Liver (tissue), 9 donors: ENCODE measurements around the gene NFATC2. TPM values are rescaled to one million over a fixed set of nuclear protein-coding genes. Genes with fewer than 3 reads are reported as not detected.

Source experiments
- DNase-seq: peaks from one replicate; pipeline ENCODE4 v3.0.0-alpha.2; 2017; ENCODE audit warnings: low spot score
- H3K27ac ChIP-seq, 2 donors: one replicate each; pipeline ENCODE4 v1.7.0; 2013; ENCODE audit warnings: inconsistent platforms in 2 of 2, low read length in 2 of 2, control low read depth in 1 of 2, low read depth in 1 of 2, mild to moderate bottlenecking in 1 of 2
- H3K27me3 ChIP-seq, 4 donors: one replicate each; pipeline versions ENCODE4 v1.6.1 to v1.7.0; 2013; ENCODE audit warnings: low read length in 3 of 4, inconsistent platforms in 1 of 4, mild to moderate bottlenecking in 1 of 4, moderate library complexity in 1 of 4; ENCODE audit not compliant: control insufficient read depth in 4 of 4, insufficient read depth in 4 of 4
- H3K36me3 ChIP-seq, 4 donors: one replicate each; pipeline versions ENCODE4 v1.6.1 to v1.7.0; 2013; ENCODE audit warnings: low read length in 3 of 4, mild to moderate bottlenecking in 3 of 4, low read depth in 1 of 4, moderate library complexity in 1 of 4; ENCODE audit not compliant: control insufficient read depth in 4 of 4, insufficient read depth in 3 of 4
- H3K4me1 ChIP-seq, 4 donors: one replicate each; pipeline versions ENCODE4 v1.6.1 to v1.7.0; 2013; ENCODE audit warnings: low read length in 3 of 4, mild to moderate bottlenecking in 3 of 4, moderate library complexity in 1 of 4; ENCODE audit not compliant: control insufficient read depth in 4 of 4, insufficient read depth in 4 of 4
- H3K4me3 ChIP-seq, 3 donors: one replicate each; pipeline versions ENCODE4 v1.6.1 to v1.7.0; 2013; ENCODE audit warnings: low read length in 3 of 3, control low read depth in 1 of 3, low read depth in 1 of 3, mild to moderate bottlenecking in 1 of 3
- H3K9ac ChIP-seq, 2 donors: one replicate each; pipeline ENCODE4 v1.7.0; 2013; ENCODE audit warnings: low read length in 2 of 2, mild to moderate bottlenecking in 2 of 2, moderate library complexity in 2 of 2, control low read depth in 1 of 2, low read depth in 1 of 2
- H3K9me3 ChIP-seq, 4 donors: one replicate each; pipeline versions ENCODE4 v1.6.1 to v1.7.0; 2013; ENCODE audit warnings: low read length in 3 of 4; ENCODE audit not compliant: control insufficient read depth in 4 of 4
- EGR1 ChIP-seq, 2 donors: IDR thresholded peaks; 2 replicates each; pipeline ENCODE4 v1.6.1; 2016 to 2018; ENCODE audit warnings: antibody characterized with exemption in 2 of 2, low read depth in 2 of 2
- FOXA1 ChIP-seq: IDR thresholded peaks from 2 replicates; pipeline ENCODE4 v1.6.1; 2016; ENCODE audit warnings: antibody characterized with exemption
- FOXA2 ChIP-seq: IDR thresholded peaks from 2 replicates; pipeline ENCODE4 v1.6.1; 2016; ENCODE audit warnings: antibody characterized with exemption
- GABPA ChIP-seq, 2 donors: IDR thresholded peaks in 1 of 2; conservative IDR thresholded peaks in 1 of 2; 2 replicates each; pipeline ENCODE4 v1.6.1; 2016; ENCODE audit warnings: antibody characterized with exemption in 2 of 2, mild to moderate bottlenecking in 1 of 2, moderate library complexity in 1 of 2
- HNF4A ChIP-seq, 2 donors: conservative IDR thresholded peaks; 2 replicates each; pipeline ENCODE4 v1.6.1; 2016; ENCODE audit warnings: antibody characterized with exemption in 2 of 2, mild to moderate bottlenecking in 2 of 2
- HNF4G ChIP-seq: IDR thresholded peaks from 2 replicates; pipeline ENCODE4 v1.6.1; 2016; ENCODE audit warnings: antibody characterized with exemption
- JUND ChIP-seq, 2 donors: IDR thresholded peaks; 2 replicates each; pipeline ENCODE4 v1.6.1; 2016; ENCODE audit warnings: antibody characterized with exemption in 2 of 2
- NR2F2 ChIP-seq: IDR thresholded peaks from 2 replicates; pipeline ENCODE4 v1.6.1; 2016; ENCODE audit warnings: antibody characterized with exemption
- RAD21 ChIP-seq, 2 donors: IDR thresholded peaks; 2 replicates each; pipeline ENCODE4 v1.6.1; 2016; ENCODE audit warnings: antibody characterized with exemption in 2 of 2, mild to moderate bottlenecking in 2 of 2
- RXRA ChIP-seq, 2 donors: IDR thresholded peaks; 2 replicates each; pipeline ENCODE4 v1.6.1; 2017 to 2018; ENCODE audit warnings: antibody characterized with exemption in 2 of 2, mild to moderate bottlenecking in 1 of 2
- SP1 ChIP-seq: IDR thresholded peaks from 2 replicates; pipeline ENCODE4 v1.6.1; 2018; ENCODE audit warnings: antibody characterized with exemption, mild to moderate bottlenecking
- TAF1 ChIP-seq: conservative IDR thresholded peaks from 2 replicates; pipeline ENCODE4 v1.6.1; 2016; ENCODE audit warnings: antibody characterized with exemption, mild to moderate bottlenecking
- YY1 ChIP-seq: IDR thresholded peaks from 2 replicates; pipeline ENCODE4 v1.6.1; 2016; ENCODE audit warnings: antibody characterized with exemption, mild to moderate bottlenecking
- WGBS: extraction: QIAGEN DNeasy Blood & Tissue Kit; methylation state at CpG from one replicate; pipeline ENCODE4 v1.1.7; 2013; 5-methylcytosine and 5-hydroxymethylcytosine counted together
- polyA plus RNA-seq, 2 donors: library from polyadenylated mRNA; stranded (reverse) in 1 of 2; unstranded in 1 of 2; fragments of 200-250 nt in 1 of 2; fragments of >200 nt in 1 of 2; fragmentation: Nextera tagmentation in 1 of 2; extraction: Ambion mirVana in 1 of 2; gene quantifications; one replicate each; pipeline versions ENCODE4 v1.2.1 to v1.2.3, GENCODE V29; 2013 to 2015
- total RNA-seq, 2 donors: library from RNA; depleted of rRNA; stranded (reverse); fragments of >200 nt; gene quantifications; one replicate each; pipeline ENCODE4 v1.2.3, GENCODE V29; 2014
- TF ChIP-seq, protein P1 (sequence below): fragments of 150-350 bp; IDR thresholded peaks from 2 replicates; pipeline ENCODE4 v1.5.1; 2017; ENCODE audit warnings: improper control_type of control experiment, low read depth, low read length; ENCODE audit not compliant: missing input control
- TF ChIP-seq, protein P2 (sequence below): IDR thresholded peaks from 2 replicates; pipeline ENCODE4 v1.6.1; 2016; ENCODE audit warnings: antibody characterized with exemption, mild to moderate bottlenecking
- TF ChIP-seq, protein P3 (sequence below): IDR thresholded peaks from 2 replicates; pipeline ENCODE4 v1.6.1; 2016; ENCODE audit warnings: antibody characterized with exemption
- TF ChIP-seq, protein P4 (sequence below): IDR thresholded peaks from 2 replicates; pipeline ENCODE4 v1.6.1; 2016; ENCODE audit warnings: antibody characterized with exemption
- TF ChIP-seq, protein P5 (sequence below): IDR thresholded peaks from 2 replicates; pipeline ENCODE4 v1.6.1; 2016; ENCODE audit warnings: antibody characterized with exemption
- donor health status: healthy.
- donor health status: healthy.
- donor health status: healthy.
- donor health status: healthy.
- donor health status: healthy.

NFATC2 gene
- total and polyA plus RNA-seq, 4 donors = 1.2 to 6.7 (median 2.6) TPM

DNA sequence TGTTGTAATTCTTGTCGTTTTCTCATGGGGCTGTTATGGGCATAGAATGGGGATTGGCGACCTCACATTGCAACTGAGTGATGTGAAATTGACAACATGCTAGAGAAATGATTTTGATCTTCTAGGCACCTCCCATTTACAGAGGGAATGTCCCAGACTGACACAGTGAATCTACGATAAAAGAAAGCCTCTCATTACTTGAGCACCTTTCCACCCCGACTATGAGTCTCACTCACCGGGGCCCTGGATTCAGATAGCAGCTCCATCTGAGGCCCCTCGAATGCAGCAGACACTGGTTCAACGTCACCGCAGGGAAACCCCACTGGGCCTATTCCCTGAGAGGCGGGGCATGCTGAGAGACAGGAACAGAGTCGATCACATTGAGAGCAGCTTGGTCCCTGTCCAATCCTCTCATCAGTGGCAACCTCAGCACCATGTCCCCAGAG lies 49.1 kb downstream of the NFATC2 start:
- Histone ChIP-seq H3K36me3 (peaks cover 0 to 2% (median 0%) of the 10 kb centered on the region in 4 donors), H3K27me3 (no peaks in the 10 kb centered on the region), H3K4me1 (peaks cover 0 to 2% (median 0%) of the 10 kb centered on the region in 4 donors), H3K9ac (no peak overlapping the region), H3K9me3 (no peaks in the 10 kb centered on the region), H3K4me3 (no peak overlapping the region), H3K27ac (no peak overlapping the region)
- TF ChIP-seq, protein P1, sequence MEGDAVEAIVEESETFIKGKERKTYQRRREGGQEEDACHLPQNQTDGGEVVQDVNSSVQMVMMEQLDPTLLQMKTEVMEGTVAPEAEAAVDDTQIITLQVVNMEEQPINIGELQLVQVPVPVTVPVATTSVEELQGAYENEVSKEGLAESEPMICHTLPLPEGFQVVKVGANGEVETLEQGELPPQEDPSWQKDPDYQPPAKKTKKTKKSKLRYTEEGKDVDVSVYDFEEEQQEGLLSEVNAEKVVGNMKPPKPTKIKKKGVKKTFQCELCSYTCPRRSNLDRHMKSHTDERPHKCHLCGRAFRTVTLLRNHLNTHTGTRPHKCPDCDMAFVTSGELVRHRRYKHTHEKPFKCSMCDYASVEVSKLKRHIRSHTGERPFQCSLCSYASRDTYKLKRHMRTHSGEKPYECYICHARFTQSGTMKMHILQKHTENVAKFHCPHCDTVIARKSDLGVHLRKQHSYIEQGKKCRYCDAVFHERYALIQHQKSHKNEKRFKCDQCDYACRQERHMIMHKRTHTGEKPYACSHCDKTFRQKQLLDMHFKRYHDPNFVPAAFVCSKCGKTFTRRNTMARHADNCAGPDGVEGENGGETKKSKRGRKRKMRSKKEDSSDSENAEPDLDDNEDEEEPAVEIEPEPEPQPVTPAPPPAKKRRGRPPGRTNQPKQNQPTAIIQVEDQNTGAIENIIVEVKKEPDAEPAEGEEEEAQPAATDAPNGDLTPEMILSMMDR = no peak
- TF ChIP-seq GABPA (IDR thresholded peaks at IDR 0.05 in 1 of 2, conservative IDR thresholded peaks at IDR 0.05 in 1 of 2) = no peak
- TF ChIP-seq, protein P2, sequence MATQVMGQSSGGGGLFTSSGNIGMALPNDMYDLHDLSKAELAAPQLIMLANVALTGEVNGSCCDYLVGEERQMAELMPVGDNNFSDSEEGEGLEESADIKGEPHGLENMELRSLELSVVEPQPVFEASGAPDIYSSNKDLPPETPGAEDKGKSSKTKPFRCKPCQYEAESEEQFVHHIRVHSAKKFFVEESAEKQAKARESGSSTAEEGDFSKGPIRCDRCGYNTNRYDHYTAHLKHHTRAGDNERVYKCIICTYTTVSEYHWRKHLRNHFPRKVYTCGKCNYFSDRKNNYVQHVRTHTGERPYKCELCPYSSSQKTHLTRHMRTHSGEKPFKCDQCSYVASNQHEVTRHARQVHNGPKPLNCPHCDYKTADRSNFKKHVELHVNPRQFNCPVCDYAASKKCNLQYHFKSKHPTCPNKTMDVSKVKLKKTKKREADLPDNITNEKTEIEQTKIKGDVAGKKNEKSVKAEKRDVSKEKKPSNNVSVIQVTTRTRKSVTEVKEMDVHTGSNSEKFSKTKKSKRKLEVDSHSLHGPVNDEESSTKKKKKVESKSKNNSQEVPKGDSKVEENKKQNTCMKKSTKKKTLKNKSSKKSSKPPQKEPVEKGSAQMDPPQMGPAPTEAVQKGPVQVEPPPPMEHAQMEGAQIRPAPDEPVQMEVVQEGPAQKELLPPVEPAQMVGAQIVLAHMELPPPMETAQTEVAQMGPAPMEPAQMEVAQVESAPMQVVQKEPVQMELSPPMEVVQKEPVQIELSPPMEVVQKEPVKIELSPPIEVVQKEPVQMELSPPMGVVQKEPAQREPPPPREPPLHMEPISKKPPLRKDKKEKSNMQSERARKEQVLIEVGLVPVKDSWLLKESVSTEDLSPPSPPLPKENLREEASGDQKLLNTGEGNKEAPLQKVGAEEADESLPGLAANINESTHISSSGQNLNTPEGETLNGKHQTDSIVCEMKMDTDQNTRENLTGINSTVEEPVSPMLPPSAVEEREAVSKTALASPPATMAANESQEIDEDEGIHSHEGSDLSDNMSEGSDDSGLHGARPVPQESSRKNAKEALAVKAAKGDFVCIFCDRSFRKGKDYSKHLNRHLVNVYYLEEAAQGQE = no peak
- TF ChIP-seq, protein P3, sequence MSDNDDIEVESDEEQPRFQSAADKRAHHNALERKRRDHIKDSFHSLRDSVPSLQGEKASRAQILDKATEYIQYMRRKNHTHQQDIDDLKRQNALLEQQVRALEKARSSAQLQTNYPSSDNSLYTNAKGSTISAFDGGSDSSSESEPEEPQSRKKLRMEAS = no peak
- no peak for TF ChIP-seq TAF1
- no peak for TF ChIP-seq RAD21 (IDR thresholded peaks at IDR 0.05)
- TF ChIP-seq JUND (IDR thresholded peaks at IDR 0.05) = no peak
- TF ChIP-seq YY1 = no peak
- TF ChIP-seq, protein P4, sequence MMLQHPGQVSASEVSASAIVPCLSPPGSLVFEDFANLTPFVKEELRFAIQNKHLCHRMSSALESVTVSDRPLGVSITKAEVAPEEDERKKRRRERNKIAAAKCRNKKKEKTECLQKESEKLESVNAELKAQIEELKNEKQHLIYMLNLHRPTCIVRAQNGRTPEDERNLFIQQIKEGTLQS = no peak
- no peak for TF ChIP-seq HNF4A (conservative IDR thresholded peaks at IDR 0.05)
- TF ChIP-seq EGR1 (IDR thresholded peaks at IDR 0.05; ENCODE audit: low read depth in 2 of 2) = no peak
- TF ChIP-seq SP1 = no peak
- TF ChIP-seq RXRA (IDR thresholded peaks at IDR 0.05) = no peak
- TF ChIP-seq FOXA2 = no peak
- no peak for TF ChIP-seq FOXA1
- TF ChIP-seq HNF4G = no peak
- TF ChIP-seq NR2F2 = no peak
- no peak for DNase-seq
- WGBS = 86% methylated on average over 10 of the region's 10 CpGs

DNA sequence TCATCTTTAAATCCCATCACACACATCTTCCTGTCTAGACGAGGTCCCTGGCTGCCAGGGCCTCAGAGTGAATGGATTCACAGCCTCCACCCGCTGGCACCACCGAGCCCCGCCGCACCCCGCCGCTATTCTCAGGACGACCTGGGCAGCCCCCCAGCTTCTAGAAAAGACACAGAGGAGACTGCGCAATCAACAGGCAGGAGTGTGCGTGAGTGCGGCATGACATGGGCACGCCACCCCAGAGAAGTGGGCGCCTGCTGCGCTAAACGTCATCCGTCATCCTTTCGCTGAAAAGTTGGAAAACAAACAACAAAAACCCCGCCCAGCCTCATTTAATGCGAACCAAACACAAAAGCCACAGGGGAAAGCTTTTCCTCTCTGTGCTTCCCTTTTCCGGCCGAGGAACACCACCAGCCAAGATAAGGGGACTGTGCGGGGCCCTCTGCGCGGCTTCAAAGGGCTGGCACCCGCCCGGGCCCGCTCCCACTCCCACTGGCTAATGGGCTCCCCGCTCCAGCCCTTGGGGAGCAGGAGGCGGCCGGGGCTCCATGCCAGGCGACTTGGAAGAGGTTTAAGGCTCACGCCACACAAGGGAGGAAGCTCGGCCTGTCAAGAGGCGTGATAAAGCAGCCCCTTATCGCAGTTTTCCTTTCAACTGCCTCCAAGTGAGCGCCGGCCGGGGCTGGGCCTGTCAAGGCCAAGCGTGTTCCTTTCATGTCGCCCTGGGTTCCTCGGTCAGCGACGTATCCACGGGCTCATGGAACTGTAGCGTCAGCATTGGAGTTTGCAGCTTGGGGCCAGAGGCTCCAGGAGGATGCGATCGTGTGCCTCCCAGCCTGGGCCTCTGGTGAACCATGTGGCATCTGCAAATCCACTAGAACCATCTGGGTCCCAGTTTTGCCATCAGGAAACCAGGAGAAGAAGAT lies 50.1 kb downstream of the NFATC2 start:
- WGBS = 63% methylated on average over 47 of the region's 47 CpGs
- H3K4me1 ChIP-seq = peaks cover 0 to 2% (median 0%) of the 10 kb centered on the region in 4 donors
- H3K27me3 ChIP-seq = no peaks in the 10 kb centered on the region
- H3K4me3 ChIP-seq = no peak overlapping the region
- H3K9ac ChIP-seq = no peak overlapping the region
- DNase-seq = peak; percentile 57
- TF ChIP-seq RAD21 (IDR thresholded peaks at IDR 0.05) (peak in 1 of 2 donors; percentile 17), FOXA2 (no peak), HNF4A (conservative IDR thresholded peaks at IDR 0.05) (no peak), NR2F2 (peak; percentile 53), EGR1 (IDR thresholded peaks at IDR 0.05; ENCODE audit: low read depth in 2 of 2) (no peak), FOXA1 (no peak), GABPA (IDR thresholded peaks at IDR 0.05 in 1 of 2, conservative IDR thresholded peaks at IDR 0.05 in 1 of 2) (no peak), JUND (IDR thresholded peaks at IDR 0.05) (no peak)
- TF ChIP-seq, protein P5, sequence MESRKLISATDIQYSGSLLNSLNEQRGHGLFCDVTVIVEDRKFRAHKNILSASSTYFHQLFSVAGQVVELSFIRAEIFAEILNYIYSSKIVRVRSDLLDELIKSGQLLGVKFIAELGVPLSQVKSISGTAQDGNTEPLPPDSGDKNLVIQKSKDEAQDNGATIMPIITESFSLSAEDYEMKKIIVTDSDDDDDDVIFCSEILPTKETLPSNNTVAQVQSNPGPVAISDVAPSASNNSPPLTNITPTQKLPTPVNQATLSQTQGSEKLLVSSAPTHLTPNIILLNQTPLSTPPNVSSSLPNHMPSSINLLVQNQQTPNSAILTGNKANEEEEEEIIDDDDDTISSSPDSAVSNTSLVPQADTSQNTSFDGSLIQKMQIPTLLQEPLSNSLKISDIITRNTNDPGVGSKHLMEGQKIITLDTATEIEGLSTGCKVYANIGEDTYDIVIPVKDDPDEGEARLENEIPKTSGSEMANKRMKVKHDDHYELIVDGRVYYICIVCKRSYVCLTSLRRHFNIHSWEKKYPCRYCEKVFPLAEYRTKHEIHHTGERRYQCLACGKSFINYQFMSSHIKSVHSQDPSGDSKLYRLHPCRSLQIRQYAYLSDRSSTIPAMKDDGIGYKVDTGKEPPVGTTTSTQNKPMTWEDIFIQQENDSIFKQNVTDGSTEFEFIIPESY = no peak
- TF ChIP-seq, protein P4 = no peak
- TF ChIP-seq, protein P2 = no peak
- no peak overlapping the region for H3K27ac ChIP-seq
- H3K9me3 ChIP-seq = no peaks in the 10 kb centered on the region
- H3K36me3 ChIP-seq = peaks cover 0 to 2% (median 0%) of the 10 kb centered on the region in 4 donors
